Loucy (cell line): ENCODE measurements around the gene KRT222.

ENCODE experiments used
- H2AFZ ChIP-seq: fragments of 200-600 bp; sonication (generic); 2 replicates; pipeline ENCODE4 v1.6.0; 2016; ENCODE audit warnings: antibody characterized with exemption, mild to moderate bottlenecking, low read length, moderate library complexity
- H3F3A ChIP-seq: fragments of 200-600 bp; 2 replicates; pipeline ENCODE4 v1.6.0; 2016; ENCODE audit warnings: antibody characterized with exemption, low read depth, mild to moderate bottlenecking
- H3K27me3 ChIP-seq: fragments of 200-600 bp; sonication (generic); 2 replicates; pipeline ENCODE4 v1.6.1; 2014; ENCODE audit warnings: low read length, mild to moderate bottlenecking; ENCODE audit not compliant: insufficient read depth, poor library complexity, severe bottlenecking
- H3K36me3 ChIP-seq: fragments of 200-600 bp; sonication (generic); 2 replicates; pipeline ENCODE4 v1.6.1; 2016; ENCODE audit warnings: low read length; ENCODE audit not compliant: insufficient read depth
- H3K4me1 ChIP-seq: fragments of 200-600 bp; sonication (generic); 2 replicates; pipeline ENCODE4 v1.5.1; 2014; ENCODE audit warnings: low read length, mild to moderate bottlenecking; ENCODE audit not compliant: insufficient read depth, poor library complexity, severe bottlenecking
- H3K4me2 ChIP-seq: fragments of 200-600 bp; sonication (generic); 2 replicates; pipeline ENCODE4 v1.6.0; 2014; ENCODE audit warnings: antibody characterized with exemption, low read length, low read depth, mild to moderate bottlenecking; ENCODE audit not compliant: poor library complexity, severe bottlenecking
- H3K4me3 ChIP-seq: fragments of 200-600 bp; sonication (generic); 2 replicates; pipeline ENCODE4 v1.5.1; 2014; ENCODE audit warnings: low read length, mild to moderate bottlenecking, mixed read lengths; ENCODE audit not compliant: poor library complexity, severe bottlenecking
- H3K79me2 ChIP-seq: fragments of 200-600 bp; sonication (generic); 2 replicates; pipeline ENCODE4 v1.6.1; 2014; ENCODE audit warnings: low read length; ENCODE audit not compliant: insufficient read depth
- H3K9ac ChIP-seq: fragments of 200-600 bp; sonication (generic); 2 replicates; pipeline ENCODE4 v1.6.0; 2014; ENCODE audit warnings: mild to moderate bottlenecking, low read depth, low read length, moderate library complexity; ENCODE audit not compliant: poor library complexity, severe bottlenecking
- H3K9me2 ChIP-seq: fragments of 200-600 bp; sonication (generic); replicated peaks from 2 replicates; pipeline ENCODE4 v1.6.1; 2016; ENCODE audit warnings: low read depth, low read length, mixed read lengths
- H3K9me3 ChIP-seq: fragments of 200-600 bp; sonication (generic); 2 replicates; pipeline ENCODE4 v1.6.1; 2014; ENCODE audit warnings: mild to moderate bottlenecking, antibody characterized with exemption, low read length, low read depth; ENCODE audit not compliant: insufficient read depth
- H4K20me1 ChIP-seq: fragments of 200-600 bp; sonication (generic); 2 replicates; pipeline ENCODE4 v1.6.0; 2014; ENCODE audit warnings: antibody characterized with exemption, low read length, mild to moderate bottlenecking; ENCODE audit not compliant: insufficient read depth, poor library complexity, severe bottlenecking
- EZH2phosphoT487 ChIP-seq: fragments of 200-600 bp; IDR thresholded peaks from 2 replicates; pipeline ENCODE4 v1.6.1; 2018; ENCODE audit warnings: antibody characterized with exemption, mild to moderate bottlenecking, moderate library complexity, borderline replicate concordance
- TF ChIP-seq, protein P1 (sequence below): fragments of 200-600 bp; sonication (generic); conservative IDR thresholded peaks from 2 replicates; pipeline ENCODE4 v1.5.1; 2014; ENCODE audit warnings: mild to moderate bottlenecking, antibody characterized with exemption, low read length

The KRT222 gene

DNA sequence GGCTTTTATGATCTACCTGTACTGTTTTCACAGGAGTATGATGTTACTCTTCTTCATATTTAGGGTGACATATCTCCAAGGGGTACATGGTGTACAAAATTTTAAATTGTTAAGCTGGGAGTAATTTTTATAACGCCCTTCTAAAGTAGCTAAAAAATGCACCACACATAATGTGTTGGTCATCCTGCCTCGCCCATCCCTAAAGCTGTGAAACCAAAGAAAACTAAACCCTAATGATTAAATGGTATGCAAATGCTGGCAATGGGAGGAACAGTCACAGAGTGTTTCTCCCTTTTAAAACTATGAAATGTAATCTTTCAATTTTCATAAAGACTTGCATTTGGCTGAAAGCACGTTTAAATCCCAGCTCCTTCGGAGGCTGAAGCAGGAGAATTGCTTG lies 40.6 kb upstream of the KRT222 start:
- H4K20me1 ChIP-seq: no peaks in the 10 kb centered on the region
- no peaks in the 10 kb centered on the region for H3K4me1 ChIP-seq
- H3K4me3 ChIP-seq: no peak overlapping the region
- no peaks in the 10 kb centered on the region for H3K27me3 ChIP-seq
- H2AFZ ChIP-seq: no peak overlapping the region
- H3K4me2 ChIP-seq: no peak overlapping the region
- no peaks in the 10 kb centered on the region for H3K79me2 ChIP-seq
- no peaks in the 10 kb centered on the region for H3K9me3 ChIP-seq
- no peaks in the 10 kb centered on the region for H3K9me2 ChIP-seq
- TF ChIP-seq, protein P1, sequence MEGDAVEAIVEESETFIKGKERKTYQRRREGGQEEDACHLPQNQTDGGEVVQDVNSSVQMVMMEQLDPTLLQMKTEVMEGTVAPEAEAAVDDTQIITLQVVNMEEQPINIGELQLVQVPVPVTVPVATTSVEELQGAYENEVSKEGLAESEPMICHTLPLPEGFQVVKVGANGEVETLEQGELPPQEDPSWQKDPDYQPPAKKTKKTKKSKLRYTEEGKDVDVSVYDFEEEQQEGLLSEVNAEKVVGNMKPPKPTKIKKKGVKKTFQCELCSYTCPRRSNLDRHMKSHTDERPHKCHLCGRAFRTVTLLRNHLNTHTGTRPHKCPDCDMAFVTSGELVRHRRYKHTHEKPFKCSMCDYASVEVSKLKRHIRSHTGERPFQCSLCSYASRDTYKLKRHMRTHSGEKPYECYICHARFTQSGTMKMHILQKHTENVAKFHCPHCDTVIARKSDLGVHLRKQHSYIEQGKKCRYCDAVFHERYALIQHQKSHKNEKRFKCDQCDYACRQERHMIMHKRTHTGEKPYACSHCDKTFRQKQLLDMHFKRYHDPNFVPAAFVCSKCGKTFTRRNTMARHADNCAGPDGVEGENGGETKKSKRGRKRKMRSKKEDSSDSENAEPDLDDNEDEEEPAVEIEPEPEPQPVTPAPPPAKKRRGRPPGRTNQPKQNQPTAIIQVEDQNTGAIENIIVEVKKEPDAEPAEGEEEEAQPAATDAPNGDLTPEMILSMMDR: no peak
- no peak for TF ChIP-seq EZH2phosphoT487
- no peaks in the 10 kb centered on the region for H3K36me3 ChIP-seq
- H3F3A ChIP-seq: no peaks in the 10 kb centered on the region
- H3K9ac ChIP-seq: no peak overlapping the region

DNA sequence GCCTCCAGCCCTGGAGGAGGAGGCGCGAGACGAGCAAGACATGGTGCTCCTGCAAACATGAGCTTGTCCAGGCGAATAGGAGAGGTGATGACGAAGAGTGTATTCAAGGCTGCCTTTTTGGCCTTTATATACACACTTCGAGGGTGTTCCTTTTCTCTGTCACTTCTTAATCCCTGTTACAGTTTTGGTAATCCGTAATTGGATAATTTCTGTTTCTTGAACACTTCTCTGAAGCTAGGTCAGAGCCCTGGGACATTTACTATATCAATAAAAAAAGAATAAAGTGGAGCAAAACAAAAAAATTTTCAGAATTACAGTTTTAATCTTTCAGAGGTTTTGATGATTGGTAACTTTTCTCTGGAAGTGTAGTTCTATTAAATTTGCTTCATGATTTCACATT lies 38.7 kb upstream of the KRT222 start, which contains the start of gene KRT24:
Gene KRT24 (minus strand): TSS at position 101 of the 400 bp plus-strand sequence. CDS start 59 bp downstream, at position 42.
- H3K9ac ChIP-seq: no peak within 1 kb of the TSS
- H3K9me2 ChIP-seq: no peaks in the 10 kb centered on the region
- no peaks in the 10 kb centered on the region for H3K79me2 ChIP-seq
- H3F3A ChIP-seq: no peaks in the 10 kb centered on the region
- no peak within 1 kb of the TSS for H2AFZ ChIP-seq
- no peaks in the 10 kb centered on the region for H4K20me1 ChIP-seq
- peaks cover under 1% of the 10 kb centered on the region for H3K27me3 ChIP-seq
- H3K4me2 ChIP-seq: no peak within 1 kb of the TSS
- TF ChIP-seq EZH2phosphoT487: no peak
- TF ChIP-seq, protein P1: no peak
- no peak within 1 kb of the TSS for H3K4me3 ChIP-seq
- no peaks in the 10 kb centered on the region for H3K36me3 ChIP-seq
- H3K4me1 ChIP-seq: no peaks in the 10 kb centered on the region
- no peaks in the 10 kb centered on the region for H3K9me3 ChIP-seq

DNA sequence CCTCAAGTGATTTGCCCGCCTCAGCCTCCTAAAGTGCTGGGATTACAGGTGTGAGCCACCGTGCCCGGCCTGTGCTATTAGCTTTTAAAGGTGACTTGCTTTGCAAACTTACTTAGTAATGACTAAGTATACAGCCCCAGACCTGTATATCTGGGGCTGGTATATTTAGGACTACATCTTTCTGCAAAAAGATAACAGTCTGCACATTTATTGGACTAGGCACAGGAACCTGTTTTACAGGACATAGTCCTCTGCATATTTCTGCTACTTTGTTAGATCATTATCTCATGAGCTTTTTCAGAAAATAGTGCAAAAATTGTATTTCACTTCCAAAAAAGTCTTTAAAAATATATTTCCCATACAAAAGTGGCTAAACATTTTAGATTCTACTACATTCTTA lies 37.3 kb upstream of the KRT222 start:
- Histone ChIP-seq H3K36me3 (no peaks in the 10 kb centered on the region), H3K9me2 (no peaks in the 10 kb centered on the region), H3F3A (no peaks in the 10 kb centered on the region), H4K20me1 (no peaks in the 10 kb centered on the region), H3K27me3 (peaks cover 13% of the 10 kb centered on the region), H3K4me3 (no peak overlapping the region), H3K4me2 (no peak overlapping the region), H3K79me2 (no peaks in the 10 kb centered on the region), H3K9ac (no peak overlapping the region), H3K9me3 (no peaks in the 10 kb centered on the region), H3K4me1 (no peaks in the 10 kb centered on the region), H2AFZ (no peak overlapping the region)
- TF ChIP-seq, protein P1: no peak
- TF ChIP-seq EZH2phosphoT487: no peak
